NCI-H2227 treated with DMSO at 0.1 percent for 48 hours (cell line): Measurements from ENCODE around the gene IGDCC3.

ENCODE experiments used
- DNase-seq: peaks from one replicate; lab custom pipeline; 2025; lab: John Stamatoyannopoulos, UW

The IGDCC3 gene

DNA sequence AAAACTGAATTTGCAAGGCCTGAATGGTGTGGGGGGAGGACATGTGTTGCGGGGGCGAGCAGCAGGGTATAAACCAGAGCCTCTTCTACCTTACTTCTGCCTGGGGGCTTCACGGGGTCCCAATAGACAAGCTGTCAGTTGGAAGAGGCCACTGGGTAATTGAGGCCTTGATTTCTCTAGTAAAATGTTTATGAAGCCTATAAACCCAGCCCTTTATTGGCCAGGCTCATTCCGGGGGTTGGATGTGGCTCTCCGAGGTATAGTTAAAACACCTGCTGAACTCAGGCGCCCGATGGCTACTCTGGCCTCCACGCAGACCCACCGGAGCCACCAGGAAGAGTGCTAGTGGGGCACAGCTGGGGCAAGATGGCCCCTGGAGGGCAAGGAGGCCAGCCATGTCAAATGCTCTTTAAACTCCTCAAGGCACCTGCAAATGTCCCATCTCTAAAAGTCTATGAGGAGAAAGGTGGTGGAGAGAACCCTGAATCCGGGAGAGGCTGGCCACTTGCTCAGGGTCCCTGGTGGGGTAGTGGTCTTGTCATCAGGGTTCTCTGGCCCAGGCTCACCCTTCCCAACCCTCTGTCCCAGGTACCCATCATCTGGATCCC, 34.3 kb downstream of the IGDCC3 start:
- DNase-seq, result no peak

DNA sequence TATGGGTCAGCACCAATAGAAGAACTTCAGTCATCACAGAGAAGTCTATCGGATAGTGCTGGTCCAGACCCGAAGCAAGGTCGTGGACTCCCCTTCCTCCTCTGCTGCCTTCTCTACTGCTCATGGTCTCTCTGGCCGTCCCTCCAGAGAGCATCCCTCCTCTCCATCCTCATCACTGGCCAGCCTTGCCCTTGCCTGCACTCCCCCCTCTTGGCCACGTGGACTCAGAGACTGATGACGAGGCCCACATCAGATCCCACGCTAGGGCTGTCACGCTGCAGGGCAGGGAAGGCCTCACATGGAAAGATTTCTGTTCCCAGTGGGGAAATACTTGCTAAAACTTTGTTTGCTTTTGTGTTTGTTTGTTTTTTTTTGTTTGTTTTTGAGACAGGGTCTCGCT, 35.3 kb downstream of the IGDCC3 start:
- no peak for DNase-seq

DNA sequence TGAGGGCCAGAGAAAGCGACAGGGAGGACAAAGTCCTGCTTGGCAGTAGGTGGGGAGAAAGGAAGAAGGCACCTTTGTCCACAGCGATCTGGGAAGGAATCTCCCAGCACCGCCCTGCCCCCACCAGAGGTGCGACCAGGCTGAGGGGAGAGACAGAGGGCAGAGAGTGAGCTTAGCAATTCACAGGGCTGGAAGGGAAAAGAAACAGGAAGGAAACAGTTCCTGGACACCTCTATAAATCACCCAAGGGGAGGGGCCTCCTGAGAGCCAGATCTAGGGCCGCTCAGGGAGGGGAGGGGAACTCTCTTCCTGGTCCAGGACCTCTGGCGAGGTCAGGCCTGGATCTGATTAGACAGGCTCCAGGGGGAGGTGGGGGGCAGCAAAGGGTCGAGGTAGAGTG, 37.9 kb downstream of the IGDCC3 start:
- DNase-seq, result no peak

DNA sequence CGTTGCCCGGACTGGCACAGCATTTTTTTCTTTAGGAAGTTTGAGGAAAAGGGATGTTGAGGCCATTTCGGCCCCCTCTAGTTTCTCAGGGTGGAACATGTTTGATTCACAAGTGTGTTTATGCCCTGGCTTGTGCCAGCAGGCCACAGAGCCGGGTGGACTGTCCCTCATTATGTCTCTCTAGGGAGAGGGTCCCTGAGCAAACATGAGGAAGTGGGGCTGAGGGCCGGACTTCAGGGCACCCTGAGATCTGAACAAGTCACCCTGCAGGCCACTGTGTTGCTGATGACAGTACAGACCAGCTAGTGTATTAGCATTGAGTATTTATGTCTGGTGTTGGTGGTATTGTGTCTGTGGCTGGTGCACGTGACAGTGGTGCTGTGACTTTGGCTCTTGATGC, 38.4 kb downstream of the IGDCC3 start:
- no peak for DNase-seq

DNA sequence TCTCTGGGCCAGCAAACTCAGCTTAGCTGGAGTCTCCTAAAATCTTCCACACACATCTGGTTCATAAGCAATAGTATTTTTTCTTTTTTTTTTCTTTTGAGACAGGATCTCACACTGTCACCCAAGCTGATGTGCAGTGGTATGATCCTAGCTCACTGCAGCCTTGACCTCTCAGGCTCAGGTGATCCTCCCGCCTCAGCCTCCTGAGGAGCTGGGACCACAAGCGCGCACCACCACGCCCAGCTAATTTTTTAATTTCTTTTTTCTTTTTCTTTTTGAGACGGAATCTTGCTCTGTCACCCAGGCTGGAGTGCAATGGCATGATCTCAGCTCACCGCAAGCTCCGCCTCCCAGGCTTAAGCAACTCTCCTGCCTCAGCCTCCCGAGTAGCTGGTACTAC, 39.0 kb downstream of the IGDCC3 start:
- no peak for DNase-seq

DNA sequence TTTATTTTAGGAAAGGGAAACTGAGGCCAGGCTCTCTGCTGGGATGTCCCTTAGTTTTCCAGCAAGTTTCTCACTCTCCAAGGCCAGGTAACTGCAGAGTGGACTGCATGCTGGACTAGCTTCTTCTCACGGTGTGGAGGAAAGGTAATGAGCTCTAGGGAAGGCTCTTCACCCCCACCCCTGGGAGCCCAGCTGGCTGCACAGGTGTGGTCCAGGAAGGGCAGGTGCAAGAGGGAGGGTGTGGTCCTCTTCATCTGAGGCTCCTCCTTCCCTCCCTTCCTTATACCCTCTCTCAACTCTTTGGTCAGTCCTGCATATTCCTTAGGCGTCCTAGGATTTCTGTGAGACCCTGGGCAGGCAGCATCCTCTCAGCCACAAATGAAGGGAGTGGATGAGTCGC, 39.4 kb downstream of the IGDCC3 start:
- DNase-seq, result no peak

DNA sequence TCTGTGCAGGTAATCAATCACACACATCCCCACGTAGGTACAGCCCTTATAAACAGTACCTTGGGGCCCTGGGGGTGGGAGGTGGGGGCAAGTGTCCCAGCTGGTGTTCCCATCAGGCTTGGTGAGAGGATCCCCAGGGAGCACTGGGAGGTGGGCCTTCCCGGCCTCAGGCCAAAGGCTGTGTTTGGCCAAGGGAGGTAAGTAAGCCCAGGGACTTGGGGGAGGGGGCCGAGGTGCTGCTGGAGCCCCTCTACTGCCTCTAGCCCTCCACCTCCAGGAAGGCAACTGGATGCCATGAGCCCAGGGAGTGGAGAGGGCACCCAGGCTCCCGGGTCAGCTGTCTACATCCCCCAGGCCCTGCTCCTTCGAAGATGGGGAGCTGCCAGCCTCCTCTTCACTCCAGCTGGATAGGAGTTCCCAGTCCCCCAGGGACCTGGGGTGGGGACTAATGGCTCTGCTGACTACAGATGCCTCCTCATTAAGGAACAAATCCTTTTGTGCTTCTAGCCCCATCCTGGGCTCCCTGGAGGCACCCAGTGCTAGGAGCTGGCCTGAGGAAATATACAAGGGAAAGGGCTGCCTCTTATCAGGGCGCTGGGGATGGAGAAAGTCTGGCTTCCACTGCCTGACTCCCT, 40.2 kb downstream of the IGDCC3 start:
- DNase-seq, result no peak

DNA sequence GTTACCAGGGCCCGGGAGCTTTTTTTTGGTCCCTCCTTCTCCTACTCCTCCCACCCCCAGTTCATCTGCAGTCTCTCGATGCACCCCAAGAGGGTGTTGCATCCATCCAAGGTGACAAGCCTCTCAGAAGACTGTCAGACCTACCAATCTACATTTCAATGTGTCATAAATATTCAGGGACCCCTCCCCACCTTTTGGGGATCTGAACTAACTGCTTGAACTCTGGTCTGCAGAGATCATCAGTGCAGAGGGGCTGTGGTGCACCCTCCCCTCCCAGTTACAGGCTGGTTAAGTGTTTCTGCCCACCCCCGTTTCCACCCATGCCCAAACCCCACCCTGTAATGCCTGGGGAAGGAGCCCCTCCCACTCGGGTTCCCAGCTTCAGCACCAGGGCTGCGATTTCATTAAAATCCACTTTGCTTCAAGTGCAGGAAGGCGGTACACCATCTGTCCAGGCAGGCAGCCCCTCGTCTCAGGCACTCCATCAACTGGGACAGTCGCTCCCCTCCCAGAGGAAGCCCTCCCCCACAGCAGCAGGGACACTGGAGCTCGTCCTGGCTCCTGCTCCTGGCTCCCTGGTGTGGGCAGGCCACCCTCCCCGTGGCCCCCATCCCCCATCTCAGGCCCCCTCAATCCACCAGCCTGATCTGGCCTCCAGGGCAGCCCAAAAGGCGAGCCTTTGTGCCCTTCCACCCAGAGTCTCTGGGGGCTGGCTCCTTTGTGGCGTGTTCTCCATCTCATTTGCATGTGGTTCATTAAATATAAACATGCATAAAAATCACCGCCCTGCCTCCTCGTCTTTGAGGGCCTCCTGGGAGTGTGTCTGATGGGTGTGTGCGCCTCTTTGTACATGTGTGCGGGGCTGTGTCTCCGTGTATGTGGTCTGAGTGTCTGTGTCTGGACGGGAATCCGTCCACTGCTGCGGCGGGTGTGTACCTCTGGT, 41.0 kb downstream of the IGDCC3 start:
- DNase-seq, result peak; percentile 48

DNA sequence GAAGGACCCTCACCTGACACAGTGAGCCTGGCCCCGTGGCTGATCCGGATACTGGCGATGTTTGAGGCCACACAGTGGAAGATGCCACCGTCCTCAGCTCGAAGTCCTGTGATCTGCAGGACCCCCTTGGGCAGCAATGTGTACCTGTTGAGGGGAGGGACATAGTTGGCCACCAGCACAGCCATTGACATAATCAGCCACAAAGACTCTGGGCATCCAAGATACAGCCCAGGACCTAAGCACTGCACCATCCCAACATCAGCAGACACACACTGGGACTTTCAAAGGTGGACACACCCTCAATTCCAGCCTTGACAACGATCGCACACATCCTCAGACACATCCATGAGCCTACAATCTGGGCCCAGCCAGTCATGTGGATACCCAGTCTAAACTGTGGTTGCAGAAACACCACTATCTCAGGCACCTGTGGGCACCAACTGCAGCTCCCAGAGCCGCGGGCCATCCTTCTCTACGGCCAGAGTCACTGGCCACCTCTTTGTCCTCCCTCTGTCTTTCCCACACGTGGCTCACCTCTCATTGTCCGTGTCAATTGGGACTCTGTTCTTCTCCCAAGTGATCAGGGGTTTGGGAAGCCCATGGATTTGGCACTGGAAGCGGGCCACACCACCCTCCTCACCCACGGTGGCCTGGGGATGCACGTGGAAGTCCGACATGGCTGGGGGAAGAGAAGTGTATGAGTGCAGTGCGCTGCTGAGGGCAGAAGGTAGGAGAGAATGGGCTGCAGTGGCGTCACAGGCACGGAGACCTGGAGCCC, 42.3 kb downstream of the IGDCC3 start:
- no peak for DNase-seq

DNA sequence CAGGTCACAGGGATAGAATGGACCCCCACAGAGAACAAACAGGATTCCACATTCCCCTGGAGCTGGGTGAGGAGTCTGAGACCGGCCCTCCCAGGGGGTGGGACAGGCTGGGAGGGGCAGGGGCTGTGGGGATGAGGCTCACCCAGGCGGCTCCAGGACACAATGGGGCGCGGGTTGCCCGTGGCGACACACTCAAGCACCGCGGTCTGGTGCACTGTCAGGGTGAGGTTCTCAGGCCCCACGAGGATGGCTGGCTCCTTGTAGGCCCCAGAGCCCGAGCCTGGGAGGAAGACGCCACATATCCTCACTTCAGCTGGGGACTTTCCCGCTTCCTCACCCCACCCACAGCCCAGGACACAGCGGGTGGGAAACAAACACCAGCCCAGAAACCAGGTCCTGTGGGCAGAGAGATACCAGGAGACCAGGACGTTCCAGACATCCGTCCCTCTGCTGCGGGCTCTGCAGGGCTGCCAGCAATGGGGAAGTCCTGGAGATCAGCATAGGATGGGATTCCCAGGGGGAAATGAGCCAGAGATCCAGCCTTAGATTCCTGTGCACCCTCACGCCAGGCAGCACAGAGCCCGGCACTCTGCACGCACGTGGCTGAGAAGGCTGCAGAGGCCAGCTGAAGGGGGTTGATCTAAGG, 43.1 kb downstream of the IGDCC3 start:
- DNase-seq, result no peak

DNA sequence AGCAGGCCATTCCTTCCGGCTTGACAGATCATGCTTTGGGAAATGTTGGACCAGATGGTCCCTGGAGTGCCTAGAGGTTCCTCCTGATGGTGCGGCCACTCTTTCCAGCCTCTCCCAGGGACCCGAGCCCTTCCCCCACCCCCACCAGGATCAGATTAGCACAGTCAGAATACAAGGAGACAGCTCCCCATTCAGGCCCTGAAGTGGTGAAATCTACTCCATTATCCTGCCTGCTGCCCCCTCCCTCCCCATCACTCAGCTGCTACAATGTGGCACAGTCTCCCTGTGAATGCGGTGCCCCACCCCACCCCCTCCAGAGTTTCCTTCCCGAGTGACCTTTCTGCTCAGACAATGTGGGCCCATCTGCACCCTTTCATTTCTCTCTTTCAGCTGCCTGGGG, 43.9 kb downstream of the IGDCC3 start:
- DNase-seq, result no peak

DNA sequence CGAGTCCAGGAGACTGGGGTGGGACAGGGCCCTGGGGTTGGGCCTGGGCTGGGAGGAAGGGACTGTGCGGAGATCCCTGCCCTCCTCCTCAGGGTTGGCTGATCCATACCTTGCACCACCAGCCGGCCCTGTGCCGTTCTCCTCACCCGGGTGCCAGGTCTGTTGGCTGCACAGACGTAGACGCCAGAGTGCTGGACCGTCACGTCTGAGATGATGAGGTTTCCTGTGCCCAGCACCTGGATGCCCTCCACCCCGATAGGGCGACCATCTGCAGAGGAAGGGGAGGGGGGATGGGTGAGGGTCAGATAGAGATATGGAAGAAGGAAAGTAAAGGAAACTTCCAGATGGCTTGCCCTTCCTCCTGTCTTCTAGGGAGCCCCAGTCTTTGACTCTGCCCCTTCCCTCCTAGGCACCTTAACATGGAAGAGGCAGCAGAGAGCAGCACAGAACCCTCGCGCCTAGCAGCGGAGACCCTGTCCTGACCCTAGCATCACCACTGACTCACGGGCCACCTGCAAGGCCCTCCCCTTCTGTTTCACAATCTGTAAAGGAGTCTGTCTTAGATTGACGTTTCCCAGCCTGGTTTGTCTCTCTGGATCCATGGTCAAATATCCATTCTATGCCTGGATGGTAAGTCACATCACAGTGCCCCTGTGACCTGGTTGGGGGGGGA, 44.5 kb downstream of the IGDCC3 start:
- DNase-seq, result no peak

DNA sequence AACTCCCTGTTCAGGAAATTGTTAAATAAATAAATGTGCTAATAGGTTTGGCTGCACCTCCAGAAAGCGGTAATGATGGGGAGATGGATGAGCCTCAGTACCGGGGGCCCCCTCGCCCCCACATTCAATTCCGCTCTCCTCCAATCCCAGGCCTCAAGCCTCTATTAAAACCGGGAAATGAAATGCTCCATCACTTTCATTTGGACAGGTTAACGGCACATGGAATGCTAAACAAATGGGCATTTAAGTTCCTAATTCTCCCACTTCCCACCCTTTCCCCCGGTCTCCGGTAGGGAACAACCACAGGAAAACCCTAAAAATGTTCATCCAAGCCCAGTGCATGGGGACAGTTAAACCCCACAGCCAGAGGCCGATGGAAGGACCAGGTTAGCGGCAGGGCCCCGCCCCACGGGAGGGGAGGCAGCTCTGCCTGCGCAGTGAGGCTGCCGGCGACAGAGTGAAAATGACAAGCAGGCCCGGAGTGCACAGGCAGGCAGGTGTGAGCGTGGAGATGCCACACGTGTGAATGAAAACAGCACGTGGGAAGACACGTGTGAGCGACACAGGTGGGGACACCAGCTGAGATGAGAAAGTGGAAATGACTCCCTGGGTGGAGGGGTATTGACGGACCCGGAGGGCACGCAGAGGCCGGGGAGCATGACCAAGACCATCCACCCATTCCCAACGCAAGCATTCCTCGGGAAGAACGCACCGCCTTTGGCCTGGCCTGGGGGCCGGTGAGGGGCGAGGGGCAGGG, 45.2 kb downstream of the IGDCC3 start:
- DNase-seq, result no peak

DNA sequence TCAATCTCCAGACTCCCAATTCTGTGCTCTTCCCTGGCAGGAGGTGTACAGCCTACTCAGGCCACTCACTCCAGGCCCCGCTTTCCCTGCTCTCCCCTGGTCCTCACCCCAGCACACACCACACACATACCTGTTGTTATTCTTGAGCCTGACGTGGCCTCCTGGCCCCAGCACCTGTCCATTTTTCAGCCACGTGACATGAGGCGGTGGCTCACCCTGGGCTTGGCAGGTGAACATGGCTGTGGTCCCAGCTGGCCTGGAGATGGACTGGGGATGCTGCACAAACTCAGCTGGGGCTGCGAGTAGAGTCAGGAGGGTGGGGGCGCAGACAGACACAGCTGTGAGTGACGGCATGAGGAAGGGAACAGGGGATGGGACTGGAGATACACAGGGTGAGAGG, 46.0 kb downstream of the IGDCC3 start:
- DNase-seq, result no peak

DNA sequence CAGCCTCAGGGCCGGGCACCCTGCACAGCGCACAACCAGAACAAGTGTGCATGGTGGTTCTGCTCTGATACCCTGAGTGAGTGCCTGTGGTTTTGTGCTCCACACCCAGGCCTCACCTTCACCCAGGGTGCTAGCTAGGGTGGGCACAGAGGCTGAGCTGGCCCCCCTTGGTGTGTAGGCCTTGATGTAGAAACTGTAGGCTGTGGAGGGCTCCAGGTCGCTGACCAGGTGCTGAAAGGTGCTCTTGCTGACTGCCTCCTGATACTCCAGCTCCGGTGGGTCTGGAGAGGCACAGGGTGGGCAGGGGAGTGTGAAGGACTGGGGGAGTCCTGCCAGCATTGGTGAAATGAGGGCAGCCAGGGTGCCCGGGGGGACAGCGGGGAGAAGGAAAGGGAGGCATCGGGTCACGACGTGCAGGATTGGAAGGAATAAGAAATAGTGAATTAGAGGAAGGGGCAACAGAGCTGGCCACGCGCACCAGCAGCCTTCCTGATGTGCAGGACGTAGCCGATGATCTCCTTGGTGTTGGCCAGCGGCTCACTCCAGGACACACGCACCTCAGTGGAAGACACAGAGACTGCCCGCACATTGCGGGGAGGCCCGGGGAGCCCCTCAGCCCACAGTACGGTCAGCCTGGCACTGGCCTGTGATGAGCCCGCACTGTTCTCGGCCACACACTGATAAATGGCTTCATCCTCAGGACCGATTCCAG, 46.7 kb downstream of the IGDCC3 start:
- DNase-seq, result no peak

DNA sequence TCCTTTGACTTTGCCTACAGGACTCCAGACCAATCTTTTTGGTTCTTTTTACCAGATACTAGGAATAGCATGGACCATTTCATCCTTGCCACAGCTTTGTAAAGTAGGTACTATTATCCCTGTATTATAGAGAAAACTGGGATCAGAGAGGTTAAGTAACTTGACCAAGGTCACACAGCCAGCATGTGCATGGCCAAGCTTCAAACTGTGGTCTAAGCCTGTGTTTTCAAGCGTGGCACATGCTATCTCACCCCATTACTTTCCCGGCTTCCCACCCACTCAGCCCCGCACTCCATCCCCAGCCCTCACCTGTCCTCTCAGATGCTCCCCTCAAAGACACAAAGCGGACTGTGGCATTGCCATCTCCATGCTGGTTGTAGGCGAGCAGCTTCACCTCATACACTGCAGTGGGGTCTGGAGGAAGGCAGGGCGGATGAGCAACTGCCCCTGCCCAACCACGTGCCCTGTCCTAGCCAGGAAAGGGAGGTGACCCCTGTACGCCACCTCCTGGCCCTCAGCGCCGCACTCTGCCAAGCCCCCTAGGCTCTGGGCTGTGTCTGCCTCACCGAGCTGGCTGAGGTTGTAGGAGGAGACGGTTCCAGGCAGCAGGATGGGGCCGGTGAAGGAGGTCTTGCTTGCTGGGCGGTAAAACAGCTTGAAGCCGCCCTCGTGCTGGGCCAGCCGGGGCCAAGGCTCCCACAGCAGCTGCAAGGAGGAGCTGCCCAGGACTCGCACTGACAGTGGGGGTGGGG, 47.6 kb downstream of the IGDCC3 start:
- DNase-seq, result no peak

DNA sequence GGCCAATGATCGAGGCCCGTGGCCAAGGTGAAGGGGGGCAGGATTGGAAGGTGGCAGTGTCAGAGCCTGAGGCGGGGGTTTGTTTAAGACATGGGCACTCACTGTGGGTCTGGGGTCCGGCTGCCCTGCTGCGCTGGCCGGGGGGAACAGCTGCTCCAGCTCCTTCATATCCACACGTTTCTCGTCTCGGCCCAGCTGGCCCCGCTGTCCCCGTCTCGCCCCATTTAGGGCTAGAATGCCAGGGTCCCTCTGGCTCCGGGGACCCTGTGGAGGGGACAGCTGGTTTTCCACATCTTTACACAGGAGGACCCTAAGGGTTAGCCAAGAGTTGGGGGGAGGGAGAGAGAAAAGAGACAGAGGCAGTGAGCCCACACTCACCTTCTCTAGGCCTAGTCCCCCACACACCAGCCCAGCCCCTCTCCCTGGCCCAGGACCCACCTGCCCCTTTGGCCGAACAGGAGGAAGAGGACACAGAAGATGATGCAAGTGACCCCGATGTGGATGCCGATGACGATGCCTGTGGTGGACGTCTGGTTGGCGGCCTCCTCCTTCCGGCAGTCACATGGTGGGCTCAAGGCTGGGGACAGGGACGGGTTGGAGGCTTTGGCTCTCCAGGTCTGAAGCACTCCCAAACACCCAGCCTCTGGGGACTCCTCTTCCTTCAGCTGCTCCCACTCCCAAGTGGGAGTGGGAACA, 48.4 kb downstream of the IGDCC3 start:
- DNase-seq, result no peak

DNA sequence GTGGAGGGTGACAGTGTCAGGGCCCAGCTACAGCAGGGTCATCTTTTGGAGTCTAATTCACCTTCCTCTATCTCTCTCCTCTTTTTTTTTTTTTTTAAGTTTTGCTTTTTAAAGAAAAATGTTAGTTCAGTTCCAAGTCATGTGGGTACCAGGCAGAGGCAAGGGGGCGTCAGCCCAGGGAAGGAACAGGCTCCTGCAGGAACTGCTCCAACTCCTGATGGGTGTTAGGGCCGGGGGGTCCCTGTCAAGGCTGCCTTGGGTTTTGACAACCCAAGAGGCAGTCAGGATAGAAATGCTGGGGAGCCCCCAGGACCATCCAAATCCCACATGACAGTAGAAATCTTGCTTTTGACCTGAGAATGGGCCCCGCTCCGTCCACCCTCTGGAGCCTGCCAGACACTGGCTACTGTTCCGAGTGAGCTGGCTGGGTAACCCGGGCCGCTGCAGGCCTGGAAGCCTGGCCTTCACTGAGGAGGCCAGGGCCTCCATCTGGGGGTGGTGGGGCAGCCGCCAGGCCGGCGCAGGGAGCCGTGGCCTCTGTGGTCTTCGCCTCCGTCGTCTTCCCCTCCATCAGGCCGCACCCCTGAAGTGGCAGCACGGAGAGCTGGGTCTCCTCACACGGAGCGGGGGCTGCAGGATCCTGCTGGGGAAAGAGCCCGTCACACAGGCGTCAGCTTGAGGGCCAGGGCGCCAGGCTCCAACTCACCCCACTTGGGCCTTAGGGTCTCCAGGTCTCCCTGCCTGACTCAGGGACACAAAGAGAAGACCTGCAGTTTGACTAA, 49.1 kb downstream of the IGDCC3 start:
- no peak for DNase-seq
